H1 (cell line): ENCODE measurements around the gene ZNF362. TPM values are rescaled to one million over a fixed set of nuclear protein-coding genes. Genes with fewer than 3 reads are reported as not detected.

Experiments used
- ASH2L ChIP-seq: fragments of 200-600, 300-600 bp; sonication (generic); IDR thresholded peaks from one replicate; pipeline ENCODE4 v1.7.1; 2017; ENCODE audit warnings: low read length
- BACH1 ChIP-seq: IDR thresholded peaks from 2 replicates; pipeline ENCODE4 v1.6.1; 2012; ENCODE audit warnings: low read length, improper control_type of control experiment
- BCL11A ChIP-seq, 2 experiments: IDR thresholded peaks; one replicate each; pipeline ENCODE4 v1.6.1; 2011; ENCODE audit warnings: low read depth in 2 of 2, low read length in 2 of 2, mild to moderate bottlenecking in 2 of 2
- BRCA1 ChIP-seq: IDR thresholded peaks from 2 replicates; pipeline ENCODE4 v1.6.1; 2012; ENCODE audit warnings: low read depth, low read length, improper control_type of control experiment
- CBX5 ChIP-seq: fragments of 300-800, 300-1000 bp; sonication (generic); IDR thresholded peaks from 2 replicates; pipeline ENCODE4 v1.7.1; 2016; ENCODE audit warnings: antibody characterized with exemption, low read length, low read depth
- CBX8 ChIP-seq: fragments of 300-800, 300-1000 bp; sonication (generic); IDR thresholded peaks from 2 replicates; pipeline ENCODE4 v1.7.1; 2016; ENCODE audit warnings: low read depth, low read length, borderline replicate concordance
- CREB1 ChIP-seq: IDR thresholded peaks from 2 replicates; pipeline ENCODE4 v1.6.1; 2012; ENCODE audit warnings: inconsistent platforms
- CTCF ChIP-seq, 3 experiments: IDR thresholded peaks; 1 replicate in 2 of 3; 2 replicates in 1 of 3; pipeline versions ENCODE4 v1.5.1 to v1.6.1; 2011; ENCODE audit warnings: low read length in 3 of 3, mild to moderate bottlenecking in 3 of 3, inconsistent platforms in 2 of 3, low read depth in 1 of 3, moderate library complexity in 1 of 3; ENCODE audit not compliant: insufficient read depth in 1 of 3; ENCODE audit errors: control extremely low read depth in 1 of 3
- EGR1 ChIP-seq: IDR thresholded peaks from 2 replicates; pipeline ENCODE4 v1.6.1; 2011; ENCODE audit warnings: low read depth, low read length, borderline replicate concordance
- HDAC2 ChIP-seq, 2 experiments: fragments of 300-600 bp in 1 of 2; sonication (generic) in 1 of 2; IDR thresholded peaks; 2 replicates each; pipeline ENCODE4 v1.6.1; 2011 to 2012; ENCODE audit warnings: low read depth in 2 of 2, low read length in 2 of 2, mild to moderate bottlenecking in 2 of 2, moderate library complexity in 2 of 2, borderline replicate concordance in 1 of 2, inconsistent platforms in 1 of 2
- JUN ChIP-seq: IDR thresholded peaks from 2 replicates; pipeline ENCODE4 v1.6.1; 2011; ENCODE audit warnings: low read depth, mild to moderate bottlenecking, improper control_type of control experiment, low read length
- KDM1A ChIP-seq: fragments of 200-600, 300-600 bp; sonication (generic); IDR thresholded peaks from 2 replicates; pipeline ENCODE4 v1.7.1; 2016; ENCODE audit warnings: mild to moderate bottlenecking, low read length, borderline replicate concordance
- POLR2A ChIP-seq, 2 experiments: IDR thresholded peaks; 1 replicate in 1 of 2; 2 replicates in 1 of 2; pipeline ENCODE4 v1.6.1; 2011; ENCODE audit warnings: low read depth in 2 of 2, low read length in 2 of 2, mild to moderate bottlenecking in 2 of 2; ENCODE audit errors: control extremely low read depth in 1 of 2
- POLR2AphosphoS5 ChIP-seq: IDR thresholded peaks from 2 replicates; pipeline ENCODE4 v1.6.1; 2011; ENCODE audit warnings: low read depth, low read length
- RBBP5 ChIP-seq: IDR thresholded peaks from 2 replicates; pipeline ENCODE4 v1.7.1; 2012; ENCODE audit warnings: low read depth, mild to moderate bottlenecking, inconsistent platforms, low read length, moderate library complexity, borderline replicate concordance
- SIN3A ChIP-seq, 2 experiments: IDR thresholded peaks in 1 of 2; conservative IDR thresholded peaks in 1 of 2; 2 replicates each; pipeline ENCODE4 v1.6.1; 2011 to 2012; ENCODE audit warnings: low read length in 2 of 2, improper control_type of control experiment in 1 of 2, low read depth in 1 of 2, mild to moderate bottlenecking in 1 of 2
- SIRT6 ChIP-seq: IDR thresholded peaks from one replicate; pipeline ENCODE4 v1.7.1; 2012; ENCODE audit warnings: low read length, inconsistent platforms
- SIX5 ChIP-seq: IDR thresholded peaks from 2 replicates; pipeline ENCODE4 v1.6.1; 2011; ENCODE audit warnings: mild to moderate bottlenecking, low read depth, low read length
- SP1 ChIP-seq: IDR thresholded peaks from 2 replicates; pipeline ENCODE4 v1.6.1; 2011; ENCODE audit warnings: low read depth, low read length
- SP4 ChIP-seq: IDR thresholded peaks from 2 replicates; pipeline ENCODE4 v1.6.1; 2012; ENCODE audit warnings: low read length, inconsistent platforms
- SRF ChIP-seq: IDR thresholded peaks from 2 replicates; pipeline ENCODE4 v1.6.1; 2011; ENCODE audit warnings: mild to moderate bottlenecking, low read depth, low read length, moderate library complexity
- SUZ12 ChIP-seq: fragments of 200-600 bp; sonication (generic); IDR thresholded peaks from 2 replicates; pipeline ENCODE4 v1.6.1; 2012; ENCODE audit warnings: mild to moderate bottlenecking, inconsistent platforms, low read length, moderate library complexity, mixed read lengths
- TAF1 ChIP-seq: IDR thresholded peaks from 2 replicates; pipeline ENCODE4 v1.6.1; 2011; ENCODE audit warnings: mild to moderate bottlenecking, low read depth, low read length
- TCF12 ChIP-seq: IDR thresholded peaks from 2 replicates; pipeline ENCODE4 v1.6.1; 2011; ENCODE audit warnings: low read depth, mild to moderate bottlenecking, low read length
- polyA plus RNA-seq, 7 experiments: library from polyadenylated mRNA; depleted of rRNA in 3 of 7; stranded (reverse) in 5 of 7; unstranded in 2 of 7; fragments of >200 nt in 5 of 7; fragments of 200-250 nt in 2 of 7; gene quantifications; 1 replicate in 5 of 7; 2 replicates in 1 of 7; 4 replicates in 1 of 7; pipeline versions ENCODE4 v1.2.1 to v1.2.3, GENCODE V29; 2011 to 2013; ENCODE audit warnings: missing spikeins in 2 of 7, mixed read lengths in 2 of 7
- total RNA-seq: library from RNA; stranded (reverse); fragmentation: NEBNext Ultra II Directional; extraction: Animal tissue kit (Norgen Biotek cat#: 25700); gene quantifications from 2 replicates; pipeline ENCODE4 v1.2.1, GENCODE V29; 2021

The ZNF362 gene
- total and polyA plus RNA-seq, 2 of the 8 experiments (the other 6 are each of a cell fraction or from before 2014, with no cell fraction given): 24.2 to 27.8 TPM

- TF ChIP-seq HDAC2 (IDR thresholded peaks at IDR 0.05; ENCODE audit: borderline replicate concordance in 1 of 2, low read depth in 2 of 2, low read length in 2 of 2): no peak
- no peak for TF ChIP-seq TCF12
- TF ChIP-seq SUZ12: no peak
- TF ChIP-seq TAF1: peak; percentile 57
- no peak; the same call in 1 of the 2 replicates for TF ChIP-seq RBBP5
- TF ChIP-seq CBX8: no peak
- TF ChIP-seq BCL11A (IDR thresholded peaks at IDR 0.05; ENCODE audit: low read depth in 2 of 2, low read length in 2 of 2): no peak
- TF ChIP-seq EGR1: no peak
- no peak for TF ChIP-seq SRF
- peak; percentile 24; the same call in 1 of the 2 replicates for TF ChIP-seq BACH1
- TF ChIP-seq ASH2L: no peak
- no peak; a peak in 1 of 3 replicates for TF ChIP-seq POLR2A (IDR thresholded peaks at IDR 0.05; ENCODE audit: control extremely low read depth in 1 of 2, low read depth in 2 of 2, low read length in 2 of 2)
- no peak for TF ChIP-seq SIRT6
- no peak for TF ChIP-seq BRCA1
- TF ChIP-seq CREB1: no peak
- TF ChIP-seq SP4: no peak
- no peak for TF ChIP-seq KDM1A
- TF ChIP-seq SIN3A (conservative IDR thresholded peaks at IDR 0.05 in 1 of 2, IDR thresholded peaks at IDR 0.05 in 1 of 2; ENCODE audit: low read depth in 1 of 2, low read length in 2 of 2): no peak
- TF ChIP-seq CBX5: no peak
- TF ChIP-seq POLR2AphosphoS5: no peak
- no peak for TF ChIP-seq SIX5
- TF ChIP-seq CTCF (IDR thresholded peaks at IDR 0.05; ENCODE audit: control extremely low read depth in 1 of 3, insufficient read depth in 1 of 3, low read depth in 1 of 3, low read length in 3 of 3): 0 out of 4 replicates have a peak, but pooled peaks of 1 of the 3 experiments have one; percentile 2
- no peak for TF ChIP-seq SP1
- no peak for TF ChIP-seq JUN
Observed at GRCh38 chr1:33256471-33257206, at the start of gene ZNF362 (continued).
